ENCODE data around the gene ENPP7.

GRCh38 chr17:79791735-79792161 is 61.0 kb downstream of the ENPP7 start:
- no peak for TF ChIP-seq CTCF (IDR thresholded peaks at IDR 0.05; ENCODE audit: borderline replicate concordance, extremely low read depth, low read length, poor library complexity, severe bottlenecking)
- no peak for TF ChIP-seq EZH2 (IDR thresholded peaks at IDR 0.05; ENCODE audit: borderline replicate concordance, low read depth, low read length, severe bottlenecking)
